Measurements from ENCODE around the gene GLS2. TPM values are rescaled to one million over a fixed set of nuclear protein-coding genes. Genes with fewer than 3 reads are reported as not detected.

The GLS2 gene
- total and polyA plus RNA-seq, 2 donors (not counting 3 experiments of a cell fraction or from before 2014, with no cell fraction given) = 0.04 to 0.33 TPM

DNA sequence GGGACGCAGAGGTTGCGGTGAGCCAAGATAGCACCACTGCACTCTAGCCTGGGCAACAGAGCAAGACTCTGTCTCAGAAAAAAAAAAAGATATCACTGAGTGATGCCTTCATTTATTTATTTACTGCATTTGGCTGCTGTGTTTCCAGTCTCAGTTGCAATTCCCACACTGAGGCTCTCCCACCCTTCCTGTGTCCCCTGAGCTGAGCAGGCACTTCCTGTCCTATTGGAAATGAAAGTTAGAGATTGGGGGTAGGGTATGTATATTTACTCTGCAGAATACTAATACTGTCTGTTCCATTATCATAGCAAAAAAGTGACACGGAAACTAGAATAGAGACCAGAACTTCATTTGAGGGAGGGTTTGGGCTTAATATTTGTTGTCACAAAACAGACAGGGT is 32.1 kb upstream of the GLS2 start:
- ChIA-PET POLR2A (no interaction called here), CTCF (interaction anchor here (1.3 to 1.8 kb wide), 3 partner anchors 10 to 115 kb away, joined by 5 to 7 read pairs (median 6); no protein-coding TSS in a partner anchor)
- no TSS peak for BruUV-seq (replicated peaks)
- DNase-seq (ENCODE audit: low read depth, low spot score) (no peak), FAIRE-seq (no peak)
- peaks cover 49% of the 10 kb centered on the region for H3K4me1 ChIP-seq (ENCODE audit: control insufficient read depth, extremely low read depth, insufficient read depth, low read length)
- TF ChIP-seq POLR2AphosphoS5 (IDR thresholded peaks at IDR 0.05; ENCODE audit: insufficient read depth, low read depth, low read length) (no peak), MAX (IDR thresholded peaks at IDR 0.05; ENCODE audit: insufficient read depth, insufficient read length) (no peak), JUN (IDR thresholded peaks at IDR 0.05; ENCODE audit: borderline replicate concordance, insufficient read depth, insufficient read length, low read depth) (no peak), MYC (IDR thresholded peaks at IDR 0.05; ENCODE audit: low read depth, low read length) (no peak), EZH2 (IDR thresholded peaks at IDR 0.05; ENCODE audit: borderline replicate concordance, low read depth, low read length, severe bottlenecking) (no peak), FOS (IDR thresholded peaks at IDR 0.05; ENCODE audit: borderline replicate concordance, insufficient read depth, low read length) (no peak), POLR2A (IDR thresholded peaks at IDR 0.05; ENCODE audit: low read depth, low read length) (no peak), GATA2 (IDR thresholded peaks at IDR 0.05; ENCODE audit: insufficient read depth, insufficient read length, low read depth, low read length) (no peak)
- TF ChIP-seq, protein P1, sequence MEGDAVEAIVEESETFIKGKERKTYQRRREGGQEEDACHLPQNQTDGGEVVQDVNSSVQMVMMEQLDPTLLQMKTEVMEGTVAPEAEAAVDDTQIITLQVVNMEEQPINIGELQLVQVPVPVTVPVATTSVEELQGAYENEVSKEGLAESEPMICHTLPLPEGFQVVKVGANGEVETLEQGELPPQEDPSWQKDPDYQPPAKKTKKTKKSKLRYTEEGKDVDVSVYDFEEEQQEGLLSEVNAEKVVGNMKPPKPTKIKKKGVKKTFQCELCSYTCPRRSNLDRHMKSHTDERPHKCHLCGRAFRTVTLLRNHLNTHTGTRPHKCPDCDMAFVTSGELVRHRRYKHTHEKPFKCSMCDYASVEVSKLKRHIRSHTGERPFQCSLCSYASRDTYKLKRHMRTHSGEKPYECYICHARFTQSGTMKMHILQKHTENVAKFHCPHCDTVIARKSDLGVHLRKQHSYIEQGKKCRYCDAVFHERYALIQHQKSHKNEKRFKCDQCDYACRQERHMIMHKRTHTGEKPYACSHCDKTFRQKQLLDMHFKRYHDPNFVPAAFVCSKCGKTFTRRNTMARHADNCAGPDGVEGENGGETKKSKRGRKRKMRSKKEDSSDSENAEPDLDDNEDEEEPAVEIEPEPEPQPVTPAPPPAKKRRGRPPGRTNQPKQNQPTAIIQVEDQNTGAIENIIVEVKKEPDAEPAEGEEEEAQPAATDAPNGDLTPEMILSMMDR (IDR thresholded peaks at IDR 0.05; ENCODE audit: extremely low read depth in 1 of 2, insufficient read depth in 1 of 2, low read depth in 1 of 2, low read length in 2 of 2) = no peak
- H3K9me1 ChIP-seq (replicated peaks; ENCODE audit: control insufficient read depth, extremely low read depth, insufficient read depth, low read length) = no peaks in the 10 kb centered on the region
- peaks cover 32% of the 10 kb centered on the region for H3K79me2 ChIP-seq (ENCODE audit: control insufficient read depth, insufficient read depth, low read length)
- H3K27ac ChIP-seq (ENCODE audit: insufficient read depth, low read depth, low read length) = peak overlapping the region; percentile 87
- H3K4me3 ChIP-seq (replicated peaks in 1 of 3; ENCODE audit: insufficient read depth in 1 of 3, low read depth in 1 of 3, low read length in 3 of 3) = no peak overlapping the region
- intact Hi-C loops (cut with micrococcal nuclease) (no loop called here), dilution Hi-C loops (cut with MboI; ENCODE audit: extremely low pct_ligation_motif_present, low sequenced_read_pairs) (no loop called here)
- H3K9ac ChIP-seq (replicated peaks; ENCODE audit: extremely low read depth, insufficient read depth, low read length) = no peak overlapping the region
- no peaks in the 10 kb centered on the region for H3K27me3 ChIP-seq (ENCODE audit: control insufficient read depth in 2 of 2, insufficient read depth in 2 of 2, low read length in 2 of 2)
- no peaks in the 10 kb centered on the region for H4K20me1 ChIP-seq (replicated peaks; ENCODE audit: control insufficient read depth, extremely low read depth, insufficient read depth, low read length)
- H3K4me2 ChIP-seq (ENCODE audit: insufficient read depth, low read length) = peak overlapping the region; percentile 72
- H2AFZ ChIP-seq (ENCODE audit: low read depth, low read length) = peak overlapping the region; percentile 37
- H3K9me3 ChIP-seq (replicated peaks; ENCODE audit: control insufficient read depth, insufficient read depth, low read length) = no peaks in the 10 kb centered on the region
- H3K36me3 ChIP-seq (ENCODE audit: control insufficient read depth in 2 of 2, extremely low read depth in 1 of 2, insufficient read depth in 2 of 2, low read length in 2 of 2) = no peaks in the 10 kb centered on the region

All from endothelial cell of umbilical vein (primary cell).